Spleen (tissue), 11 donors: ENCODE data around the gene KCNJ4. TPM values are rescaled to one million over a fixed set of nuclear protein-coding genes. Genes with fewer than 3 reads are reported as not detected.
"Not testable (repeated sequence)": the region's sequence is repeated elsewhere in the genome, so short reads cannot be mapped to it uniquely, and the experiment has no call there.

Source experiments
- DNase-seq: peaks from one replicate; pipeline ENCODE4 v3.0.0-alpha.2; 2020
- H3K27ac ChIP-seq, 8 donors: fragments of 200-600 bp; sonication (generic) in 7 of 8; 1 replicate in 4 of 8; 2 replicates in 4 of 8; pipeline versions ENCODE4 v1.5.0 to v1.8.0; 2016 to 2021; ENCODE audit warnings: inconsistent platforms in 4 of 8, mild to moderate bottlenecking in 4 of 8, moderate library complexity in 1 of 8
- H3K27me3 ChIP-seq, 7 donors: fragments of 200-600 bp; sonication (generic) in 6 of 7; replicated peaks in 1 of 7; 1 replicate in 4 of 7; 2 replicates in 3 of 7; pipeline versions ENCODE4 v1.5.0 to v1.8.0; 2016 to 2021; ENCODE audit warnings: inconsistent platforms in 3 of 7, mild to moderate bottlenecking in 1 of 7
- H3K36me3 ChIP-seq, 6 donors: fragments of 200-600 bp; sonication (generic) in 5 of 6; 1 replicate in 4 of 6; 2 replicates in 2 of 6; pipeline versions ENCODE4 v1.5.0 to v1.8.0; 2016 to 2021; ENCODE audit warnings: inconsistent platforms in 2 of 6
- H3K4me1 ChIP-seq, 6 donors: fragments of 200-600 bp; sonication (generic) in 5 of 6; 1 replicate in 3 of 6; 2 replicates in 3 of 6; pipeline versions ENCODE4 v1.5.0 to v1.8.0; 2016 to 2021; ENCODE audit warnings: inconsistent platforms in 3 of 6
- H3K4me3 ChIP-seq, 8 donors: fragments of 200-600 bp; sonication (generic) in 7 of 8; 1 replicate in 4 of 8; 2 replicates in 4 of 8; pipeline versions ENCODE4 v1.5.0 to v1.8.0; 2016 to 2021; ENCODE audit warnings: inconsistent platforms in 4 of 8, mild to moderate bottlenecking in 4 of 8, moderate library complexity in 2 of 8
- H3K9me3 ChIP-seq, 8 donors: fragments of 200-600 bp; sonication (generic) in 7 of 8; 1 replicate in 4 of 8; 2 replicates in 4 of 8; pipeline versions ENCODE4 v1.5.0 to v1.8.0; 2016 to 2021; ENCODE audit warnings: inconsistent platforms in 4 of 8
- POLR2A ChIP-seq, 3 donors: fragments of 450-650 bp; IDR thresholded peaks; one replicate each; pipeline ENCODE4 v1.5.1; 2017; ENCODE audit warnings: antibody characterized with exemption in 3 of 3, mild to moderate bottlenecking in 1 of 3
- POLR2AphosphoS5 ChIP-seq, 3 donors: sonication (generic); formaldehyde crosslinking; IDR thresholded peaks; one replicate each; pipeline ENCODE4 v1.5.1; 2017; ENCODE audit warnings: antibody characterized with exemption in 3 of 3
- WGBS, 5 donors: extraction: QIAGEN DNeasy Blood & Tissue Kit in 3 of 5; methylation state at CpG; one replicate each; pipeline versions ENCODE4 v1.1.5 to v1.1.7; 2013 to 2018; 5-methylcytosine and 5-hydroxymethylcytosine counted together
- intact Hi-C: fragments of 100-400 bp; cut with DNase I; formaldehyde crosslinking; loops from one replicate; pipeline ENCODE4 v1.15.0; 2023; ENCODE audit warnings: low total_unique reads
- polyA plus RNA-seq, 3 donors: library from polyadenylated mRNA; stranded (reverse); fragments of 200-250 nt; gene quantifications; one replicate each; pipeline ENCODE4 v1.2.1, GENCODE V29; 2013
- total RNA-seq, 7 donors: library from RNA; depleted of rRNA in 3 of 7; stranded (reverse); fragments of >200 nt in 3 of 7; fragmentation: NEBNext Ultra II Directional in 4 of 7; extraction: Animal tissue kit (Norgen Biotek cat#: 25700) in 4 of 7; gene quantifications; one replicate each; pipeline versions ENCODE4 v1.1.0 to v1.2.1, GENCODE V29; 2016 to 2021
- TF ChIP-seq, protein P1 (sequence below), 11 experiments: fragments of 200-600 bp in 7 of 11; fragments of 450-650 bp in 4 of 11; sonication (generic) in 4 of 11; IDR thresholded peaks in 8 of 11; conservative IDR thresholded peaks in 3 of 11; 1 replicate in 7 of 11; 2 replicates in 4 of 11; pipeline versions ENCODE4 v1.4.0 to v1.8.0; 2016 to 2021; ENCODE audit warnings: antibody characterized with exemption in 11 of 11, inconsistent platforms in 4 of 11, mild to moderate bottlenecking in 1 of 11
- donor health status: healthy with polysubstance abuse.
- donor health status: DM: no; HTN: no; CAD: no; lungs with moderate emphysema.
- donor health status: DM: no; HTN: no; CAD: no.
- donor health status: Bipolar disorder and iron deficiency.
- donor health status: healthy.
- donor health status: DM: no; HTN: no; CAD: no.
- donor health status: DM: yes; HTN: yes; CAD: no.

The KCNJ4 gene
- total and polyA plus RNA-seq, 10 donors = not detected

DNA sequence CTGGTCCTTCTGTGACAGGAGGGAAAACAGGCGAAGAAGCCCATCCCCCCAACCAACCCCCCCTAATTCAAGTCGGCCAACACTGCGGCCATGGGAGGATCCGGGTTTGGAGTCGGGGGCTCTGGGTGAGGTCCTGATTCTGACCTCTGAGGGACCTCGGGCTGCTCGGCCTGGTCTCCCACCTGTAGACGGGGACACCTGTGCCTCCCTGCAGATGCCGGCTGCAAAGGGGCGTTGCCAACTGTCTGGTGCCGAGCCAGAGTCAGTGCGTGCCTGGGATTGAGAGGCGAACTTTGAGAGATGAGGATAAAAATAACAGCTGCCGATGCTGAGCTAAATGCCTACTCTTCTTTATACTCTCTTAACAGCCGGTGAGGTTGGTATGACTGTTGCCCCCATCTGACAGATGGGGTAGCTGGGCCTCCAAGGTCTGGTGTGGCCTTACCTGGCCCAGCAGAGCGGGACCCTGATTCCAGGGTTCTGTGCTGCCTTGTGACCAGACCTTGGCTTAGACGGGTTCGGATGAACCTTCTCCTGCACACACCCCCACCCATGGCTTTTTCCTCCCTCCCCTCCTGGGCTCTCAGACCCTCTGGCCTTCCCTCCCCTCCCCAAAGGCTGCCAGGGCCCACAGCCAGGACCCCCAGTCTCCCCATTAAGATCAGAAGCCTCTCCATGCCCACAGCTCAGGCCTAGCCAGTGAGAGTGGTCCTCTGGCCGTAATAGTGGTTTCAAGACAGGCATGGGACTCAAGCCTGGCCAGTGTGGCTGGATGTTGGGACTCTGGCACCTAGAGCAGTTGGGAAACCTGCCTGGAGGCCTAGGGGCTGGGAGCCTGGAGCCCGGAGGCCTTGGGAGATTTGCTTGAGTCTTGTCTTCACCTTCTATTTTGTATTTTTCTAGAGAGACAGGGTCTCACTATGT is 41.7 kb downstream of the KCNJ4 start:
- Histone ChIP-seq H3K27ac (no peak overlapping the region), H3K36me3 (no peaks in the 10 kb centered on the region), H3K27me3 (peaks cover 0 to 8% (median 0%) of the 10 kb centered on the region in 7 donors), H3K4me3 (peak overlapping the region in 2 of 8 donors; percentile 23 to 46), H3K9me3 (no peaks in the 10 kb centered on the region), H3K4me1 (peaks cover 0 to 11% (median 10%) of the 10 kb centered on the region in 6 donors)
- WGBS, 5 donors = 65 to 79% (median 68%) methylated on average over 14 to 20 of the region's 20 CpGs
- DNase-seq = peak; percentile 58
- TF ChIP-seq POLR2A (IDR thresholded peaks at IDR 0.05) = no peak
- TF ChIP-seq, protein P1, sequence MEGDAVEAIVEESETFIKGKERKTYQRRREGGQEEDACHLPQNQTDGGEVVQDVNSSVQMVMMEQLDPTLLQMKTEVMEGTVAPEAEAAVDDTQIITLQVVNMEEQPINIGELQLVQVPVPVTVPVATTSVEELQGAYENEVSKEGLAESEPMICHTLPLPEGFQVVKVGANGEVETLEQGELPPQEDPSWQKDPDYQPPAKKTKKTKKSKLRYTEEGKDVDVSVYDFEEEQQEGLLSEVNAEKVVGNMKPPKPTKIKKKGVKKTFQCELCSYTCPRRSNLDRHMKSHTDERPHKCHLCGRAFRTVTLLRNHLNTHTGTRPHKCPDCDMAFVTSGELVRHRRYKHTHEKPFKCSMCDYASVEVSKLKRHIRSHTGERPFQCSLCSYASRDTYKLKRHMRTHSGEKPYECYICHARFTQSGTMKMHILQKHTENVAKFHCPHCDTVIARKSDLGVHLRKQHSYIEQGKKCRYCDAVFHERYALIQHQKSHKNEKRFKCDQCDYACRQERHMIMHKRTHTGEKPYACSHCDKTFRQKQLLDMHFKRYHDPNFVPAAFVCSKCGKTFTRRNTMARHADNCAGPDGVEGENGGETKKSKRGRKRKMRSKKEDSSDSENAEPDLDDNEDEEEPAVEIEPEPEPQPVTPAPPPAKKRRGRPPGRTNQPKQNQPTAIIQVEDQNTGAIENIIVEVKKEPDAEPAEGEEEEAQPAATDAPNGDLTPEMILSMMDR (IDR thresholded peaks at IDR 0.05 in 8 of 11, conservative IDR thresholded peaks at IDR 0.05 in 3 of 11) = peak in 1 of 11 experiments; percentile 8
- intact Hi-C loops = no loop called here

DNA sequence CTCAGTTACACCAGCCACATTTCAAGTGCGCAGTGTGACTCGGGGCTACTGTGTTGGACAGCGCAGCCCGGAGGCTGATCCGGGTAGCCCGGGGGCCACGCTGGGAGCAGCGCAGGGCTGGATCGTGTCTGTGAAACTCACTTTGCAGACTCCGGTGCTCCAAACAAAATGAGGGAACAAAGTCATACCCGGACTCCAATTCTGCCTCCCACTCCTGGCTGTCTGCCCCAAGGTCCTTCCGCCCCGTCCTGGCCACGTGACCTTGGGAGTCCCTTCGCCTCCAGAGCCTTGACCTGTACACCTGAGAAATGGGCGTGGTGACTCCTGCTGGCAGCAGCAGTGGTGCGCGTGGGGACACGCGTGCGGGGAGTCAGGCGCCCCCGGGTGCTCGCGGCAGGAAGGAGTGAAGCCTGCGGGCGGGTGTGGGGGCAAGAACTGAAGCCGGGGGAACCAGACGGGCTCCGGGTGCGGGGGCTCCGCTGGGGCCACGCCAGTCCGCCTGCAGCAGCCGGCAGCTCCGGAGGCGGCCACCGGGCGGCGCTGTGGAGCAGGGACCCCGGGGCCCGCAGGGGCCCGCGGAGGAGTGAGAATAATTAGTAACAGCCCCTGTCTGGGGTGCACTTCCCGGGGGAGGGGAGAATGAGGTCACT is 42.4 kb downstream of the KCNJ4 start:
- Histone ChIP-seq H3K9me3 (no peaks in the 10 kb centered on the region), H3K36me3 (no peaks in the 10 kb centered on the region), H3K27me3 (peaks cover 0 to 8% (median 0%) of the 10 kb centered on the region in 7 donors), H3K27ac (no peak overlapping the region), H3K4me1 (peaks cover 0 to 11% (median 10%) of the 10 kb centered on the region in 6 donors), H3K4me3 (peak overlapping the region in 3 of 8 donors; percentile 12 to 46 (median 23))
- 9 to 22% (median 16%) methylated on average over 28 to 45 of the region's 45 CpGs for WGBS, 5 donors
- DNase-seq = peak; percentile 74
- TF ChIP-seq POLR2AphosphoS5 (IDR thresholded peaks at IDR 0.05) (peak in 2 of 3 donors; percentile 12 to 17), POLR2A (IDR thresholded peaks at IDR 0.05) (no peak)
- TF ChIP-seq, protein P1 (IDR thresholded peaks at IDR 0.05 in 8 of 11, conservative IDR thresholded peaks at IDR 0.05 in 3 of 11) = peak in 9 of 11 experiments; percentile 25 to 79 (median 70)
- intact Hi-C loops = no loop called here

- DNase-seq = no peak
Measured at GRCh38 chr22:38411016-38411415, 44.0 kb downstream of the KCNJ4 start.

GRCh38 chr22:38409916-38410315 is 45.1 kb downstream of the KCNJ4 start:
- DNase-seq = peak; percentile 64
- H3K4me3 ChIP-seq, H3K27me3 ChIP-seq, H3K36me3 ChIP-seq, intact Hi-C loops, H3K27ac ChIP-seq, H3K9me3 ChIP-seq: not testable (repeated sequence)
- peaks cover 0 to 15% (median 11%) of the 10 kb centered on the region in 6 donors for H3K4me1 ChIP-seq
- WGBS, 5 donors = 88 to 95% (median 95%) methylated on average over 13 to 35 of the region's 35 CpGs

More at GRCh38 chr22:38411016-38411415, 44.0 kb downstream of the KCNJ4 start:
- Histone ChIP-seq H3K27ac (no peak overlapping the region), H3K9me3 (no peaks in the 10 kb centered on the region), H3K27me3 (peaks cover 0 to 8% (median 0%) of the 10 kb centered on the region in 7 donors), H3K36me3 (no peaks in the 10 kb centered on the region), H3K4me1 (peaks cover 0 to 15% (median 11%) of the 10 kb centered on the region in 6 donors), H3K4me3 (no peak overlapping the region)
- intact Hi-C loops = no loop called here
- TF ChIP-seq POLR2AphosphoS5 (IDR thresholded peaks at IDR 0.05) = no peak
- TF ChIP-seq POLR2A (IDR thresholded peaks at IDR 0.05) = no peak
- TF ChIP-seq, protein P1 (IDR thresholded peaks at IDR 0.05 in 8 of 11, conservative IDR thresholded peaks at IDR 0.05 in 3 of 11) = no peak
- WGBS, 5 donors = 94 to 98% (median 97%) methylated on average over 2 of the region's 2 CpGs
